Measurements from ENCODE around the gene ATP6V0E1.

Gene ATP6V0E1

GRCh38 chr5:173039964-173040363 is 56.4 kb downstream of the ATP6V0E1 start:
- TF ChIP-seq TAF1 (IDR thresholded peaks at IDR 0.05; ENCODE audit: borderline replicate concordance, insufficient read depth, low read length) (no peak), FOXP2 (optimal IDR thresholded peaks at IDR 0.05; ENCODE audit: borderline replicate concordance, extremely low read depth, extremely low read length, insufficient read depth) (no peak), POLR2AphosphoS5 (IDR thresholded peaks at IDR 0.05; ENCODE audit: low read depth, low read length) (no peak), SIN3A (IDR thresholded peaks at IDR 0.05; ENCODE audit: borderline replicate concordance, insufficient read depth, low read length) (no peak)
- TF ChIP-seq, protein P1, sequence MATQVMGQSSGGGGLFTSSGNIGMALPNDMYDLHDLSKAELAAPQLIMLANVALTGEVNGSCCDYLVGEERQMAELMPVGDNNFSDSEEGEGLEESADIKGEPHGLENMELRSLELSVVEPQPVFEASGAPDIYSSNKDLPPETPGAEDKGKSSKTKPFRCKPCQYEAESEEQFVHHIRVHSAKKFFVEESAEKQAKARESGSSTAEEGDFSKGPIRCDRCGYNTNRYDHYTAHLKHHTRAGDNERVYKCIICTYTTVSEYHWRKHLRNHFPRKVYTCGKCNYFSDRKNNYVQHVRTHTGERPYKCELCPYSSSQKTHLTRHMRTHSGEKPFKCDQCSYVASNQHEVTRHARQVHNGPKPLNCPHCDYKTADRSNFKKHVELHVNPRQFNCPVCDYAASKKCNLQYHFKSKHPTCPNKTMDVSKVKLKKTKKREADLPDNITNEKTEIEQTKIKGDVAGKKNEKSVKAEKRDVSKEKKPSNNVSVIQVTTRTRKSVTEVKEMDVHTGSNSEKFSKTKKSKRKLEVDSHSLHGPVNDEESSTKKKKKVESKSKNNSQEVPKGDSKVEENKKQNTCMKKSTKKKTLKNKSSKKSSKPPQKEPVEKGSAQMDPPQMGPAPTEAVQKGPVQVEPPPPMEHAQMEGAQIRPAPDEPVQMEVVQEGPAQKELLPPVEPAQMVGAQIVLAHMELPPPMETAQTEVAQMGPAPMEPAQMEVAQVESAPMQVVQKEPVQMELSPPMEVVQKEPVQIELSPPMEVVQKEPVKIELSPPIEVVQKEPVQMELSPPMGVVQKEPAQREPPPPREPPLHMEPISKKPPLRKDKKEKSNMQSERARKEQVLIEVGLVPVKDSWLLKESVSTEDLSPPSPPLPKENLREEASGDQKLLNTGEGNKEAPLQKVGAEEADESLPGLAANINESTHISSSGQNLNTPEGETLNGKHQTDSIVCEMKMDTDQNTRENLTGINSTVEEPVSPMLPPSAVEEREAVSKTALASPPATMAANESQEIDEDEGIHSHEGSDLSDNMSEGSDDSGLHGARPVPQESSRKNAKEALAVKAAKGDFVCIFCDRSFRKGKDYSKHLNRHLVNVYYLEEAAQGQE (IDR thresholded peaks at IDR 0.05; ENCODE audit: insufficient read depth in 1 of 2, low read depth in 2 of 2, low read length in 2 of 2), result no peak

DNA sequence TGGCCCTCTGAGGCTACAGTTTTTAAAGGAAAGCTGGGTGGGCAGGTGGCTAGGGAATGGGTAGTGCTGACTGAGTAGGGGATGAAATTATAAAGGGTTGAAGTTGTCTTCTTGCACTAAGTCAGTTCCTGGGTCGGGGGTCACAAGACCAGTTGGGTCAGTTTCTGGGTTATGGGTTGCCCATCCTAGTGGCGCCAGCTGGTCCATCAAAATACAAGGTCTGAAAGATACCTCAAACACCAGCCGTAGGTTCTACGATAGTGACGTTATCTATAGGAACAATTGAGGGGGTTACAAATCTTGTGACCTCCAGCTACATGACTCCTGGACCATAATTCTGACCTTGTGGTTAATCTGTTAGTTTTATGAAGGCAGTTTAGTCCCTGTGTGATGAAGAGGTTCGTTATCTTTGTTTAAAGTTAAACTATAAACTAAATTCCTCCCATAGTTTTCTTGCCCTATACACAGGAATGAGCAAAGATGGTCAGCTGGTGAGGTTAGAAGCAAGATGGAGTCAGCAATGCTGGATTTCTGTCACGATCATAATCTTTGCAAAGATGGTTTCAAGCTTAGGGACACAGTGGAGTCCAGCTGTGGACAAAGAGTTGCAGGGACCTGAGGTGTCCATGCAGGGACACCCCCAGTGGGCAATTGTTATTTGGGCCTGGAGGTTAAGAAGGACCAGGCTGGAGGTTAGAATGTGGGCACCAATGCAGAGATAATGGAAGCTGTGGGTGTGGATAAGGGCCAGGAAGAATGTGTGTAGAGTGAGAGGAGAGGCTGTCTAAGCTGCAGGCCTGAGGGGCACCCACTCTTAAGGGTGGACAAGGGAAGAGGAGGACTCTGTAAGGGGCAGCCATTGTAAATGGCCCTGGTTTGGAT is 58.6 kb downstream of the ATP6V0E1 start:
- TF ChIP-seq, protein P1 (IDR thresholded peaks at IDR 0.05; ENCODE audit: insufficient read depth in 1 of 2, low read depth in 2 of 2, low read length in 2 of 2), result no peak
- TF ChIP-seq POLR2AphosphoS5 (IDR thresholded peaks at IDR 0.05; ENCODE audit: low read depth, low read length) (no peak), SIN3A (IDR thresholded peaks at IDR 0.05; ENCODE audit: borderline replicate concordance, insufficient read depth, low read length) (no peak), TAF1 (IDR thresholded peaks at IDR 0.05; ENCODE audit: borderline replicate concordance, insufficient read depth, low read length) (no peak), FOXP2 (optimal IDR thresholded peaks at IDR 0.05; ENCODE audit: borderline replicate concordance, extremely low read depth, extremely low read length, insufficient read depth) (no peak)

GRCh38 chr5:173042763-173043107 is 59.2 kb downstream of the ATP6V0E1 start:
- TF ChIP-seq, protein P1 (IDR thresholded peaks at IDR 0.05; ENCODE audit: insufficient read depth in 1 of 2, low read depth in 2 of 2, low read length in 2 of 2), result no peak
- TF ChIP-seq POLR2AphosphoS5 (IDR thresholded peaks at IDR 0.05; ENCODE audit: low read depth, low read length) (no peak), FOXP2 (optimal IDR thresholded peaks at IDR 0.05; ENCODE audit: borderline replicate concordance, extremely low read depth, extremely low read length, insufficient read depth) (no peak), SIN3A (IDR thresholded peaks at IDR 0.05; ENCODE audit: borderline replicate concordance, insufficient read depth, low read length) (no peak), TAF1 (IDR thresholded peaks at IDR 0.05; ENCODE audit: borderline replicate concordance, insufficient read depth, low read length) (no peak)

GRCh38 chr5:173045474-173045873 is 61.9 kb downstream of the ATP6V0E1 start:
- TF ChIP-seq POLR2AphosphoS5 (IDR thresholded peaks at IDR 0.05; ENCODE audit: low read depth, low read length) (no peak), TAF1 (IDR thresholded peaks at IDR 0.05; ENCODE audit: borderline replicate concordance, insufficient read depth, low read length) (no peak), SIN3A (IDR thresholded peaks at IDR 0.05; ENCODE audit: borderline replicate concordance, insufficient read depth, low read length) (no peak), FOXP2 (optimal IDR thresholded peaks at IDR 0.05; ENCODE audit: borderline replicate concordance, extremely low read depth, extremely low read length, insufficient read depth) (no peak)
- TF ChIP-seq, protein P1 (IDR thresholded peaks at IDR 0.05; ENCODE audit: insufficient read depth in 1 of 2, low read depth in 2 of 2, low read length in 2 of 2), result no peak
